ENCODE data around the gene BAHCC1. TPM values are rescaled to one million over a fixed set of nuclear protein-coding genes. Genes with fewer than 3 reads are reported as not detected.
"Not testable (repeated sequence)": the region's sequence is repeated elsewhere in the genome, so short reads cannot be mapped to it uniquely, and the experiment has no call there.

BAHCC1 gene
- total RNA-seq, 1 donor from 2014 or later: 74.3 TPM

GRCh38 chr17:81359218-81359617 lies 36.0 kb upstream of the BAHCC1 start:
- peaks cover 28% of the 10 kb centered on the region for H3K4me1 Mint-ChIP-seq (ENCODE audit: unreplicated experiment)
- H3K27ac Mint-ChIP-seq: no peak overlapping the region
- no peak for DNase-seq (ENCODE audit: extremely low spot score, unreplicated experiment)
- no peak overlapping the region for H3K4me3 Mint-ChIP-seq
- no peaks in the 10 kb centered on the region for H3K9me3 Mint-ChIP-seq
- peaks cover 4% of the 10 kb centered on the region for H3K27me3 Mint-ChIP-seq
- H3K36me3 Mint-ChIP-seq: no peaks in the 10 kb centered on the region
- TF ChIP-seq CTCF (conservative IDR thresholded peaks at IDR 0.05): no peak

GRCh38 chr17:81362001-81362400 lies 33.3 kb upstream of the BAHCC1 start:
- DNase-seq (ENCODE audit: extremely low spot score, unreplicated experiment); H3K9me3 Mint-ChIP-seq; H3K36me3 Mint-ChIP-seq; H3K4me3 Mint-ChIP-seq; H3K27me3 Mint-ChIP-seq: not testable (repeated sequence)
- Mint-ChIP-seq H3K4me1 (ENCODE audit: unreplicated experiment) (peaks cover 39% of the 10 kb centered on the region), H3K27ac (peak overlapping the region; percentile 3)

- no peak for DNase-seq (ENCODE audit: extremely low spot score, unreplicated experiment)
- Mint-ChIP-seq H3K4me3 (peak overlapping the region; percentile 59), H3K4me1 (ENCODE audit: unreplicated experiment) (peaks cover 32% of the 10 kb centered on the region), H3K9me3 (no peaks in the 10 kb centered on the region), H3K36me3 (no peaks in the 10 kb centered on the region), H3K27ac (no peak overlapping the region), H3K27me3 (peaks cover 9% of the 10 kb centered on the region)
- TF ChIP-seq CTCF (conservative IDR thresholded peaks at IDR 0.05): no peak
Measured at GRCh38 chr17:81364278-81365147, 30.7 kb upstream of the BAHCC1 start.

- Mint-ChIP-seq H3K4me3 (peak overlapping the region; percentile 59), H3K4me1 (ENCODE audit: unreplicated experiment) (peaks cover 30% of the 10 kb centered on the region), H3K27me3 (peaks cover 9% of the 10 kb centered on the region), H3K27ac (peak overlapping the region; percentile 59), H3K9me3 (no peaks in the 10 kb centered on the region), H3K36me3 (no peaks in the 10 kb centered on the region)
- no peak for TF ChIP-seq CTCF (conservative IDR thresholded peaks at IDR 0.05)
- DNase-seq (ENCODE audit: extremely low spot score, unreplicated experiment): no peak
Measured at GRCh38 chr17:81365148-81365600, 30.1 kb upstream of the BAHCC1 start.

DNA sequence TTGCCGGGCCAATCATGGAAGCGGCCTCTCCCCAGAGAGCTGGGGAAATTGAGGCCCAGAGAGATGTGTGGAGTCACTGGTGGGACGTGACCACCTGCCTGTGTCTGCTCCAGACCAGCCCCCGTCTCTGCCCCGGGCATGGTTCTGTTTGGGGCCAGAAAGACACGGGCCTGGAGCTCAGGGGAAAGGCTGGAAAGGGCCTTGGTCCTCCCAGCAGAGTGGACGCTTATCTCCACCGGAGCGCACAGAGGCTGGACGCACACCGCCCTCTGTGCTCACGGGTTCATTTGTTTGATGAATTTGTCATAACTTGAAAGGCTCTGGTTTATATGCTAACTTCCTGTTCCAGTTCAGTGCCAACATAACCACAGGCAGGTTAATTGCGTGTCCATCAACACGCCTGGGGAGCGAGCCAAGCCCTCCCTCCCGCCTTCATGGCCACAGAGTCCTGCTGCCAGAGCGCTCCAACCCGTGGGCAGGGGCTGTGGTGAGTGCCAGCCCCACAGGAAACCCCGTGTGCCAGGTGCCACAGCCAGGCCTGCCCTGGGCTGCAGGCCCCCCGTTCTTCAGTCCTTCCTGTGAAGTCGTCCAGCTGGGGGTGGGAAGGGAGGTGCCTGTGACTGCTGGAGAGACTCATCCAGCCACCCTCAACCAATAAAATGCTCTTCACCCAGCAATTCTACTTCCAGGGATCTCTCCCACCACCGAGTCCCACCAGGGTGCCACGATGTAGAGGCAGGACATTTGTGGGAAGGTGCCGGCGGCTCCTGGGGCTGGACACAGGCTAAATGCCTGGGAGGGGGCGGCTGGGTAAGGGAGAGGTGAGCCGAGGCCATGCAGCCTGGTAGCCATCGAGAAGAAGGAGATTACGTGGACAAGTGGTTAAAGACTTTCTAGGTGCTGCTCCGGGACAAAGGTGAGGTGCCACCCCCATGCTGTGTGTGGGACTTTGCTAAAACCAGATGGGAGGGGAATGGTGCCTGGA lies 29.4 kb upstream of the BAHCC1 start:
- Mint-ChIP-seq H3K36me3 (no peaks in the 10 kb centered on the region), H3K4me3 (peak overlapping the region; percentile 59), H3K27ac (peak overlapping the region; percentile 59), H3K27me3 (peaks cover 9% of the 10 kb centered on the region), H3K4me1 (ENCODE audit: unreplicated experiment) (peaks cover 25% of the 10 kb centered on the region), H3K9me3 (no peaks in the 10 kb centered on the region)
- TF ChIP-seq CTCF (conservative IDR thresholded peaks at IDR 0.05): no peak
- no peak for DNase-seq (ENCODE audit: extremely low spot score, unreplicated experiment)
